K562 (cell line): ENCODE results near the gene HOXB3. TPM values are rescaled to one million over a fixed set of nuclear protein-coding genes. Genes with fewer than 3 reads are reported as not detected.

Experiments
- ARID1B ChIP-seq: fragments of 450-650 bp; IDR thresholded peaks from 2 replicates; pipeline ENCODE4 v1.6.1; 2016; ENCODE audit warnings: antibody characterized with exemption, mild to moderate bottlenecking, inconsistent platforms
- ATF1 ChIP-seq, 2 experiments: fragments of 450-650 bp in 1 of 2; IDR thresholded peaks; 2 replicates each; pipeline ENCODE4 v1.6.1; 2016; ENCODE audit warnings: missing compliant biosample characterization in 1 of 2, missing genetic modification characterization in 1 of 2
- CXXC5 ChIP-seq: fragments of 250-450 bp; sonication (Bioruptor Pico); IDR thresholded peaks from 2 replicates; pipeline ENCODE4 v1.8.0; 2022; ENCODE audit warnings: inconsistent platforms, mild to moderate bottlenecking, moderate library complexity
- DNMT1 ChIP-seq: fragments of 450-650 bp; IDR thresholded peaks from 2 replicates; pipeline ENCODE4 v1.6.1; 2016; ENCODE audit warnings: antibody characterized with exemption, mild to moderate bottlenecking
- E2F3 ChIP-seq: fragments of 250-450 bp; sonication (Bioruptor Pico); IDR thresholded peaks from 2 replicates; pipeline ENCODE4 v1.4.0; 2020; ENCODE audit warnings: mild to moderate bottlenecking
- EGR1 ChIP-seq: fragments of 450-650 bp; conservative IDR thresholded peaks from 2 replicates; pipeline ENCODE4 v1.6.1; 2017; ENCODE audit warnings: mild to moderate bottlenecking
- FOXK2 ChIP-seq, 2 experiments: fragments of 450-650 bp; IDR thresholded peaks in 1 of 2; conservative IDR thresholded peaks in 1 of 2; 2 replicates each; pipeline ENCODE4 v1.6.1; 2016; ENCODE audit warnings: low read depth in 2 of 2, mild to moderate bottlenecking in 1 of 2
- HDAC1 ChIP-seq, 2 experiments: fragments of 450-650 bp; IDR thresholded peaks; 2 replicates each; pipeline ENCODE4 v1.6.1; 2016 to 2017; ENCODE audit warnings: inconsistent platforms in 1 of 2, mild to moderate bottlenecking in 1 of 2, moderate library complexity in 1 of 2
- IRF2 ChIP-seq: sonication (generic); formaldehyde crosslinking; IDR thresholded peaks from 2 replicates; pipeline ENCODE4 v1.8.1; 2022; ENCODE audit warnings: mild to moderate bottlenecking, missing genetic modification reagents
- KDM1A ChIP-seq, 2 experiments: fragments of 450-650 bp; IDR thresholded peaks; 2 replicates each; pipeline ENCODE4 v1.6.1; 2016; ENCODE audit warnings: mild to moderate bottlenecking in 2 of 2
- NFATC3 ChIP-seq: fragments of 450-650 bp; IDR thresholded peaks from 2 replicates; pipeline ENCODE4 v1.6.1; 2017; ENCODE audit warnings: mild to moderate bottlenecking
- PHF21A ChIP-seq: fragments of 450-650 bp; IDR thresholded peaks from 2 replicates; pipeline ENCODE4 v1.6.1; 2017; ENCODE audit warnings: low read depth, borderline replicate concordance
- SMAD4 ChIP-seq: fragments of 250-450 bp; sonication (Bioruptor Pico); conservative IDR thresholded peaks from 2 replicates; pipeline ENCODE4 v1.8.0; 2021; ENCODE audit warnings: inconsistent platforms, mild to moderate bottlenecking, moderate library complexity
- TAL1 ChIP-seq: fragments of 450-650 bp; IDR thresholded peaks from 2 replicates; pipeline ENCODE4 v1.6.1; 2016; ENCODE audit warnings: mild to moderate bottlenecking
- TCF3 ChIP-seq: sonication (generic); formaldehyde crosslinking; IDR thresholded peaks from 2 replicates; pipeline ENCODE4 v1.4.0; 2020; ENCODE audit warnings: mild to moderate bottlenecking, missing genetic modification reagents
- YY1 ChIP-seq, 3 experiments: IDR thresholded peaks; 2 replicates each; pipeline ENCODE4 v1.6.1; 2011; ENCODE audit warnings: low read length in 2 of 3, mild to moderate bottlenecking in 2 of 3, moderate library complexity in 2 of 3, borderline replicate concordance in 1 of 3, control low read depth in 1 of 3, low read depth in 1 of 3; ENCODE audit not compliant: insufficient read depth in 3 of 3, insufficient replicate concordance in 2 of 3, control insufficient read depth in 1 of 3, insufficient read length in 1 of 3; ENCODE audit errors: extremely low read depth in 1 of 3
- polyA plus RNA-seq, 8 experiments: library from polyadenylated mRNA; depleted of rRNA in 4 of 8; stranded (reverse) in 5 of 8; unstranded in 3 of 8; fragments of >200 nt; fragmentation: Nextera tagmentation in 2 of 8; fragmentation: Illumina TruSeq in 1 of 8; extraction: Ambion mirVana in 2 of 8; extraction: Trizol in 1 of 8; gene quantifications; 2 replicates each; pipeline versions ENCODE4 v1.2.1 to v1.2.3, GENCODE V29; 2011 to 2014; ENCODE audit warnings: inconsistent platforms in 1 of 8, missing spikeins in 1 of 8
- total RNA-seq, 7 experiments: library from RNA; depleted of rRNA in 6 of 7; stranded (reverse); fragments of >200 nt in 6 of 7; fragmentation: Illumina TruSeq in 2 of 7; extraction: Trizol in 2 of 7; gene quantifications; 2 replicates each; pipeline versions ENCODE4 v1.2.1 to v1.2.3, GENCODE V29; 2011 to 2021; ENCODE audit warnings: low replicate concordance in 1 of 7
- TF ChIP-seq, protein P1 (sequence below): fragments of 450-650 bp; formaldehyde crosslinking; IDR thresholded peaks from 2 replicates; pipeline ENCODE4 v1.4.0; 2020; ENCODE audit warnings: mild to moderate bottlenecking, mixed read lengths

Gene HOXB3
- total and polyA plus RNA-seq, 9 of the 15 experiments (the other 6 are each of a cell fraction or from before 2014, with no cell fraction given), result 2.4 to 41.3 (median 20.2) TPM

DNA sequence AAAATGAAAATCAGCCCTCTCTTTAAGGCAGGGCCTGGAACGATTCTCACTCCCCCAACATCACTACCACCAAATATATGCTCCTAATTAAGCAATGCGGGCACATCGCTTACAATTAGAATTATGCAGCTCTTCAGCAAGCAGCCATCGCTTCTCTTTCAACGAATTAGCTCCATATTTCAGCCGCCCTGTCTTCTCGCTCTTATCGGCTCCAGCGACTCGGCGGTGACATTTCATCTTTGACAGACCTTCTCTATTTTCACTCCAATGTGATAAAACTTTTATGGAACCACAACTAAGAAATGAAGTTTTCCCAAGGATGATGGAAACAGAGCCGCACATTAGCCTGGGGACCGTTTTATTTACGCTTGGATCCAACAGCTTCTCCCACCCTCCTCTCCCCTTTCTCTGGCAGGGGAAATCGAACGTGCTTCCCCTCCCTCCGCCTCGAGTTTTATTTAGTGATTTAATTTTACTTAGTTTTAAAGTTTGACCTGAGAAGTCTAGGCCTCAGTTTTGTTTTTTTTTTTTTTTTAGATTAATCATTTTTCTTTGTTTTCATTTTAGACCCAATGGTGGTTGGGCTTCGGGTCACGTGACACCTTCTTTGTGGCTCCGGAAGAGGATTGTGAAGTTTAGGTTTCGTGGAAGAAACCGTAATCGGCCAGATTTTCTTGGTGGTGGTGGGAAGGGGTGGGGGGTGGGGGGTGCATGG, 42.1 kb downstream of the HOXB3 start (continued):
- TF ChIP-seq HDAC1 (IDR thresholded peaks at IDR 0.05) (peak in 1 of 2 experiments; percentile 67; a peak in 2 of 4 replicates), ATF1 (CRISPR knock-in tag; IDR thresholded peaks at IDR 0.05) (no peak), ATF1 (tag; IDR thresholded peaks at IDR 0.05) (0 out of 2 replicates have a peak, but pooled peaks have one; percentile 29), EGR1 (peak; percentile 57), IRF2 (CRISPR knock-in tag) (no peak), TAL1 (peak; percentile 32), SMAD4 (CRISPR knock-in tag) (0 out of 2 replicates have a peak, but pooled peaks have one; percentile 49), DNMT1 (0 out of 2 replicates have a peak, but pooled peaks have one; percentile 58), YY1 (IDR thresholded peaks at IDR 0.05; ENCODE audit: borderline replicate concordance in 1 of 3, control insufficient read depth in 1 of 3, extremely low read depth in 1 of 3, insufficient read depth in 3 of 3, insufficient read length in 1 of 3, insufficient replicate concordance in 2 of 3, low read depth in 1 of 3, low read length in 2 of 3) (peak in 1 of 3 experiments; percentile 79), FOXK2 (conservative IDR thresholded peaks at IDR 0.05 in 1 of 2, IDR thresholded peaks at IDR 0.05 in 1 of 2; ENCODE audit: low read depth in 2 of 2) (peak; percentile 93 to 96), CXXC5 (CRISPR knock-in tag) (peak; percentile 39; the same call in 1 of the 2 replicates), KDM1A (IDR thresholded peaks at IDR 0.05) (peak; percentile 70 to 74; a peak in 2 of 4 replicates), ARID1B (peak; percentile 76), E2F3 (no peak), TCF3 (CRISPR knock-in tag) (peak; percentile 60), NFATC3 (0 out of 2 replicates have a peak, but pooled peaks have one; percentile 54), PHF21A (peak; percentile 89; the same call in 1 of the 2 replicates)
- TF ChIP-seq, protein P1, sequence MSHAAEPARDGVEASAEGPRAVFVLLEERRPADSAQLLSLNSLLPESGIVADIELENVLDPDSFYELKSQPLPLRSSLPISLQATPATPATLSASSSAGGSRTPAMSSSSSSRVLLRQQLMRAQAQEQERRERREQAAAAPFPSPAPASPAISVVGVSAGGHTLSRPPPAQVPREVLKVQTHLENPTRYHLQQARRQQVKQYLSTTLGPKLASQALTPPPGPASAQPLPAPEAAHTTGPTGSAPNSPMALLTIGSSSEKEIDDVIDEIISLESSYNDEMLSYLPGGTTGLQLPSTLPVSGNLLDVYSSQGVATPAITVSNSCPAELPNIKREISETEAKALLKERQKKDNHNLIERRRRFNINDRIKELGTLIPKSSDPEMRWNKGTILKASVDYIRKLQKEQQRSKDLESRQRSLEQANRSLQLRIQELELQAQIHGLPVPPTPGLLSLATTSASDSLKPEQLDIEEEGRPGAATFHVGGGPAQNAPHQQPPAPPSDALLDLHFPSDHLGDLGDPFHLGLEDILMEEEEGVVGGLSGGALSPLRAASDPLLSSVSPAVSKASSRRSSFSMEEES (CRISPR knock-in tag), result peak; percentile 99
